ENCODE measurements around the gene SEPTIN5.

The SEPTIN5 gene

GRCh38 chr22:19748991-19749664 is 34.8 kb downstream of the SEPTIN5 start:
- no peak for DNase-seq (ENCODE audit: low read depth in 3 of 3)

- DNase-seq (ENCODE audit: low read depth in 3 of 3), result no peak
Observed at GRCh38 chr22:19749876-19750275, 35.6 kb downstream of the SEPTIN5 start.

- DNase-seq (ENCODE audit: low read depth in 3 of 3), result no peak
Observed at GRCh38 chr22:19750507-19751490, 36.5 kb downstream of the SEPTIN5 start.

GRCh38 chr22:19751497-19752245 is 37.4 kb downstream of the SEPTIN5 start:
- DNase-seq (ENCODE audit: low read depth in 3 of 3), result no peak

GRCh38 chr22:19753090-19753842 is 39.0 kb downstream of the SEPTIN5 start:
- no peak for DNase-seq (ENCODE audit: low read depth in 3 of 3)

- DNase-seq (ENCODE audit: low read depth in 3 of 3), result no peak
Observed at GRCh38 chr22:19753996-19754700, 39.8 kb downstream of the SEPTIN5 start.

GRCh38 chr22:19754701-19755144 is 40.4 kb downstream of the SEPTIN5 start:
- DNase-seq (ENCODE audit: low read depth in 3 of 3), result no peak

GRCh38 chr22:19755145-19755710 is 40.9 kb downstream of the SEPTIN5 start:
- no peak for DNase-seq (ENCODE audit: low read depth in 3 of 3)

- no peak for DNase-seq (ENCODE audit: low read depth in 3 of 3)
Observed at GRCh38 chr22:19755722-19756287, 41.5 kb downstream of the SEPTIN5 start.

GRCh38 chr22:19756288-19757128 is 42.2 kb downstream of the SEPTIN5 start:
- DNase-seq (ENCODE audit: low read depth in 3 of 3), result peak; percentile 24 to 62 (median 25)

- no peak for DNase-seq (ENCODE audit: low read depth in 3 of 3)
Observed at GRCh38 chr22:19757140-19757984, 43.1 kb downstream of the SEPTIN5 start.

GRCh38 chr22:19757985-19758895 is 43.9 kb downstream of the SEPTIN5 start:
- no peak for DNase-seq (ENCODE audit: low read depth in 3 of 3)

GRCh38 chr22:19758896-19759426 is 44.7 kb downstream of the SEPTIN5 start:
- no peak for DNase-seq (ENCODE audit: low read depth in 3 of 3)

GRCh38 chr22:19759427-19760057 is 45.2 kb downstream of the SEPTIN5 start:
- DNase-seq (ENCODE audit: low read depth in 3 of 3), result no peak

- no peak for DNase-seq (ENCODE audit: low read depth in 3 of 3)
Observed at GRCh38 chr22:19760058-19760950, 46.0 kb downstream of the SEPTIN5 start, which contains the start of gene TBX1. TSS of gene TBX1 (plus strand) at chr22:19760778. CDS start at chr22:19760844, 66 bp downstream.
